Progenitor cell of endocrine pancreas (in vitro differentiated cells): ENCODE data around the gene FBN1. TPM values are rescaled to one million over a fixed set of nuclear protein-coding genes. Genes with fewer than 3 reads are reported as not detected.

Experiments used
- DNase-seq: peaks from one replicate; pipeline ENCODE4 v3.0.0; 2021; ENCODE audit warnings: low spot score; ENCODE audit not compliant: unreplicated experiment
- H3K27ac Mint-ChIP-seq: 2 replicates; pipeline ENCODE4 v1.8.0; 2021; ENCODE audit warnings: mild to moderate bottlenecking, moderate library complexity, mixed read lengths
- H3K27me3 Mint-ChIP-seq: 2 replicates; pipeline ENCODE4 v1.8.0; 2021; ENCODE audit warnings: mixed read lengths
- H3K36me3 Mint-ChIP-seq: 2 replicates; pipeline ENCODE4 v1.8.0; 2022; ENCODE audit warnings: mixed read lengths; ENCODE audit not compliant: insufficient read depth
- H3K4me1 Mint-ChIP-seq: 2 replicates; pipeline ENCODE4 v1.8.0; 2021; ENCODE audit warnings: low read depth, mixed read lengths
- H3K4me3 Mint-ChIP-seq: 2 replicates; pipeline ENCODE4 v1.8.0; 2021; ENCODE audit warnings: low read depth, mild to moderate bottlenecking, moderate library complexity, mixed read lengths
- H3K9me3 Mint-ChIP-seq: 2 replicates; pipeline ENCODE4 v1.8.0; 2021; ENCODE audit warnings: low read depth, mixed read lengths
- total RNA-seq: library from RNA; stranded (reverse); gene quantifications from 2 replicates; pipeline ENCODE4 v1.2.1, GENCODE V29; 2021
- TF ChIP-seq, protein P1 (sequence below): fragments of 200-600 bp; sonication (generic); IDR thresholded peaks from one replicate; pipeline ENCODE4 v1.5.0; 2021; ENCODE audit warnings: antibody characterized with exemption, mild to moderate bottlenecking; ENCODE audit not compliant: unreplicated experiment

Gene FBN1
- total RNA-seq, 1 donor from 2014 or later = 3.3 TPM

GRCh38 chr15:48572823-48573222 is 72.7 kb downstream of the FBN1 start:
- no peak overlapping the region for H3K27ac Mint-ChIP-seq

DNA sequence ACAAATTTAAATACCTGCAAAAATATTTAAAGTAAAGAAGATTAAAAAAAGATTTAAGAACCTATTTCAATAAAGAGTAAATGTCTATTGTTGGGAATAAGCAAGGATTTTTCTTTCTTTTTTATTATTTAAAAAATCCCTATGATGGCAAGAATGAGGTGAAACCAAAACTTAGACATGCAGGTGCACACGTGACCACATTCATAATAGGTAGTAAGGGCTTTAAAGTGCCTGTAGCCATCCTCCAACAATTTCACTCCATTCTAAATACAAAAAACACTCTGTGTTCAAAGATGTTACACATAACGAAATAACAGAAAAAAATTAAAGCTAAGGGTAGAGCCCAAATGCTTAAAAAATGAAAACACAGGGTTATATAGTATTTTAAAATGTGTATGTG is 74.0 kb downstream of the FBN1 start:
- no peak for DNase-seq
- no peaks in the 10 kb centered on the region for H3K27me3 Mint-ChIP-seq

More at GRCh38 chr15:48572823-48573222, 72.7 kb downstream of the FBN1 start:
- Mint-ChIP-seq H3K9me3 (peaks cover 17% of the 10 kb centered on the region), H3K27me3 (no peaks in the 10 kb centered on the region), H3K4me1 (peaks cover 26% of the 10 kb centered on the region), H3K4me3 (no peak overlapping the region), H3K36me3 (peaks cover 3% of the 10 kb centered on the region)
- DNase-seq = no peak
- TF ChIP-seq, protein P1, sequence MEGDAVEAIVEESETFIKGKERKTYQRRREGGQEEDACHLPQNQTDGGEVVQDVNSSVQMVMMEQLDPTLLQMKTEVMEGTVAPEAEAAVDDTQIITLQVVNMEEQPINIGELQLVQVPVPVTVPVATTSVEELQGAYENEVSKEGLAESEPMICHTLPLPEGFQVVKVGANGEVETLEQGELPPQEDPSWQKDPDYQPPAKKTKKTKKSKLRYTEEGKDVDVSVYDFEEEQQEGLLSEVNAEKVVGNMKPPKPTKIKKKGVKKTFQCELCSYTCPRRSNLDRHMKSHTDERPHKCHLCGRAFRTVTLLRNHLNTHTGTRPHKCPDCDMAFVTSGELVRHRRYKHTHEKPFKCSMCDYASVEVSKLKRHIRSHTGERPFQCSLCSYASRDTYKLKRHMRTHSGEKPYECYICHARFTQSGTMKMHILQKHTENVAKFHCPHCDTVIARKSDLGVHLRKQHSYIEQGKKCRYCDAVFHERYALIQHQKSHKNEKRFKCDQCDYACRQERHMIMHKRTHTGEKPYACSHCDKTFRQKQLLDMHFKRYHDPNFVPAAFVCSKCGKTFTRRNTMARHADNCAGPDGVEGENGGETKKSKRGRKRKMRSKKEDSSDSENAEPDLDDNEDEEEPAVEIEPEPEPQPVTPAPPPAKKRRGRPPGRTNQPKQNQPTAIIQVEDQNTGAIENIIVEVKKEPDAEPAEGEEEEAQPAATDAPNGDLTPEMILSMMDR = no peak

GRCh38 chr15:48570822-48571221 is 74.7 kb downstream of the FBN1 start:
- H3K27ac Mint-ChIP-seq = peak overlapping the region; percentile 65
- H3K9me3 Mint-ChIP-seq = peaks cover 24% of the 10 kb centered on the region
- no peak overlapping the region for H3K4me3 Mint-ChIP-seq
- H3K4me1 Mint-ChIP-seq = peaks cover 19% of the 10 kb centered on the region
- TF ChIP-seq, protein P1 = no peak
- no peak for DNase-seq
- peaks cover 3% of the 10 kb centered on the region for H3K36me3 Mint-ChIP-seq
- no peaks in the 10 kb centered on the region for H3K27me3 Mint-ChIP-seq

More for the DNA sequence above, 74.0 kb downstream of the FBN1 start:
- Mint-ChIP-seq H3K27ac (no peak overlapping the region), H3K36me3 (peaks cover 3% of the 10 kb centered on the region), H3K4me1 (peaks cover 19% of the 10 kb centered on the region), H3K9me3 (peaks cover 24% of the 10 kb centered on the region), H3K4me3 (no peak overlapping the region)
- TF ChIP-seq, protein P1 = no peak

DNA sequence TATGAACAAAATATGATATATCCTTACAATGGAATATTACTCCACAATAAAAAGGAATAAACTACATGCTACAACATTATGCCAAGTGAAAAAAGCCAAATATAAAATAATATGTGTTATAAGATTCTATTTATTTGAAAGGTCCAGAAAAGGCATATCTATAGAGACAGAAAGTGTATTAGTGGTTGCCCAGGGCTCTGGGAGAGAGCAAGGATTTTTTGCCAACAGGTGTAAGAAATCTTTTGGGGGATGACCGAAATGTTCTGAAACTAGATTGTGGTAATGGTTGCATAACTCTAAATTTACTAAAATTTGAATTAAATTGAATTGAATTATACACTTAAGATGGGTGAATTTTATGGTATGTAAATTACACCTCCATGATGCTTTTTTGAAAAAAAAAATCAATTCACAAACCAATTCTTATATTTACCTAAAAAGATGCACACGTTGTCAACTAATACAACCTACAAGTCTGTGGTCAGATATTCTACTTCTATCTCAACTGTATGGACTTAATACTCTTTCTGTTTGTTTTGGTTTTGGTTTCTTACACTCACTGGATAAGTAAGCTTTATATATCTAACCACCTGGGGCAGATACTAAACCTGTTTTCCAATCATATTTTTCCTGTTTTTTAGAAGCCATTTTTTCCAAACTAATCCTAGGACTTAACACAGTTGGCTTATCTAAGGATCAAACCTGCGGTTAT is 75.8 kb downstream of the FBN1 start:
- H3K9me3 Mint-ChIP-seq = peaks cover 24% of the 10 kb centered on the region
- TF ChIP-seq, protein P1 = no peak
- H3K27me3 Mint-ChIP-seq = no peaks in the 10 kb centered on the region
- no peak overlapping the region for H3K4me3 Mint-ChIP-seq
- peaks cover 21% of the 10 kb centered on the region for H3K4me1 Mint-ChIP-seq
- H3K27ac Mint-ChIP-seq = no peak overlapping the region
- peaks cover 3% of the 10 kb centered on the region for H3K36me3 Mint-ChIP-seq
- DNase-seq = no peak

DNA sequence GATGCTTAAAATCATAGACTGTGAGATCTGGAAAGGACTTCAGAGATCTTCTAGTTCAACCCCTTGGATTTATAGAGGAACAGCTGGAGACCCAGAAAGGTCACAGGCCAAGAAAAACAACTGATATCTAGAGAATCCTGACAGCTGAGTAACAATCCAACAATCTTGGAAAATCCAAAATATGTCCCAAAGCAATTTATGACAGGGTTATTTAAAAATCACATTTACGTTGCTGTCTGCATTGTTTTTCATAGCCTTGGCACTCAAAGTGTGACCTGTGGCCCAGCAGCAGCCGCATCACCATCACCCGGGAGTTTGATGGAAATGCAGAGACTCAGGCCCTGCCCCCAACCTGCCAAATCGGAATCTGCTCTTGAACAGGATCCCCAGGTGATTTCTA is 78.8 kb downstream of the FBN1 start:
- Mint-ChIP-seq H3K27me3 (no peaks in the 10 kb centered on the region), H3K27ac (no peak overlapping the region), H3K4me1 (peaks cover 26% of the 10 kb centered on the region), H3K36me3 (peaks cover 3% of the 10 kb centered on the region), H3K4me3 (no peak overlapping the region), H3K9me3 (peaks cover 24% of the 10 kb centered on the region)
- TF ChIP-seq, protein P1 = no peak
- DNase-seq = no peak
